GM21528 (cell line): ENCODE results near the gene HMGN3.

Experiments used
- ATAC-seq: cut with Tn5 transposase; IDR thresholded peaks from one replicate; pipeline ENCODE4 v1.9.1; 2021; ENCODE audit warnings: mild to moderate bottlenecking, moderate library complexity; ENCODE audit not compliant: unreplicated experiment, low FRiP score

Gene HMGN3

GRCh38 chr6:79188885-79189480, 45.5 kb downstream of the HMGN3 start:
- no peak for ATAC-seq

- ATAC-seq: no peak
These were observed 46.4 kb downstream of the HMGN3 start for GRCh38 chr6:79188107-79188506.

GRCh38 chr6:79186564-79186963, 47.9 kb downstream of the HMGN3 start:
- ATAC-seq: no peak

- no peak for ATAC-seq
These were observed 49.8 kb downstream of the HMGN3 start for GRCh38 chr6:79184641-79185040.

GRCh38 chr6:79184086-79184485, 50.4 kb downstream of the HMGN3 start:
- no peak for ATAC-seq

GRCh38 chr6:79180052-79180451, 54.4 kb downstream of the HMGN3 start:
- no peak for ATAC-seq

- no peak for ATAC-seq
These were observed 61.1 kb downstream of the HMGN3 start for GRCh38 chr6:79173378-79173777.

- ATAC-seq: no peak
These were observed 63.5 kb downstream of the HMGN3 start for GRCh38 chr6:79170959-79171358.

- no peak for ATAC-seq
These were observed 64.1 kb downstream of the HMGN3 start for GRCh38 chr6:79170431-79170830.

- ATAC-seq: no peak
These were observed 65.8 kb downstream of the HMGN3 start for GRCh38 chr6:79168695-79168980.

GRCh38 chr6:79167931-79168694, 66.4 kb downstream of the HMGN3 start:
- ATAC-seq: no peak

GRCh38 chr6:79159846-79160245, 74.6 kb downstream of the HMGN3 start:
- no peak for ATAC-seq

GRCh38 chr6:79158856-79159516, 75.5 kb downstream of the HMGN3 start:
- ATAC-seq: no peak

- no peak for ATAC-seq
These were observed 76.4 kb downstream of the HMGN3 start for GRCh38 chr6:79157961-79158644.

GRCh38 chr6:79152269-79152737, 82.2 kb downstream of the HMGN3 start:
- ATAC-seq: no peak
